Measurements from ENCODE around the gene EPHB2.

DNA sequence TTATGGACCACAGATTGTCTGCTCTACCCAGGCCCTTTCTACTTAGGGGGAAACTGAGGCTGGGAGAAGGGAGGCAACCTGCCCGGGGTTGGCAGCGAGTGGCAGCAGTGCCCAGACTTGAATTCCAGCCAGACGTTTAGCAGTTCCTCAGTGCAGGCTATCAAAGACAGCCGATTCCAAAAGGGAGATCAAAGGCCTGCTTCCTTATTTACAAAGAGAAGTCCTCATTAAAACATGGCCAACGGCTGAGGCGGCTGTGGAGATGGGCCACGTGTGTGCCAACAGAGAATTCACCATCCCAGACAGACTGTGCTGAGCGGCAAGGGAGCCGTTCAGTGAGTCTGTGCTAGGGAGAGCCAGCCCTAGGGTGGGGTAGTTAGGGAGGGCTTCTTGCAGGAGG, 29.9 kb upstream of the EPHB2 start:
- TF ChIP-seq EP300 (IDR thresholded peaks at IDR 0.05) (no peak), MAFK (IDR thresholded peaks at IDR 0.05; ENCODE audit: partially characterized antibody) (no peak), MAX (IDR thresholded peaks at IDR 0.05) (no peak), ZSCAN20 (CRISPR knock-in tag; IDR thresholded peaks at IDR 0.05) (no peak), KDM5A (IDR thresholded peaks at IDR 0.05) (no peak)
- TF ChIP-seq, protein P1, sequence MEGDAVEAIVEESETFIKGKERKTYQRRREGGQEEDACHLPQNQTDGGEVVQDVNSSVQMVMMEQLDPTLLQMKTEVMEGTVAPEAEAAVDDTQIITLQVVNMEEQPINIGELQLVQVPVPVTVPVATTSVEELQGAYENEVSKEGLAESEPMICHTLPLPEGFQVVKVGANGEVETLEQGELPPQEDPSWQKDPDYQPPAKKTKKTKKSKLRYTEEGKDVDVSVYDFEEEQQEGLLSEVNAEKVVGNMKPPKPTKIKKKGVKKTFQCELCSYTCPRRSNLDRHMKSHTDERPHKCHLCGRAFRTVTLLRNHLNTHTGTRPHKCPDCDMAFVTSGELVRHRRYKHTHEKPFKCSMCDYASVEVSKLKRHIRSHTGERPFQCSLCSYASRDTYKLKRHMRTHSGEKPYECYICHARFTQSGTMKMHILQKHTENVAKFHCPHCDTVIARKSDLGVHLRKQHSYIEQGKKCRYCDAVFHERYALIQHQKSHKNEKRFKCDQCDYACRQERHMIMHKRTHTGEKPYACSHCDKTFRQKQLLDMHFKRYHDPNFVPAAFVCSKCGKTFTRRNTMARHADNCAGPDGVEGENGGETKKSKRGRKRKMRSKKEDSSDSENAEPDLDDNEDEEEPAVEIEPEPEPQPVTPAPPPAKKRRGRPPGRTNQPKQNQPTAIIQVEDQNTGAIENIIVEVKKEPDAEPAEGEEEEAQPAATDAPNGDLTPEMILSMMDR (IDR thresholded peaks at IDR 0.05): no peak
